Sigmoid colon (tissue), 3 donors: ENCODE data around the gene ITPR1.

Experiments
- POLR2A ChIP-seq, 2 donors: fragments of 450-650 bp; IDR thresholded peaks; one replicate each; pipeline ENCODE4 v1.6.1; 2016; ENCODE audit warnings: antibody characterized with exemption in 2 of 2, mild to moderate bottlenecking in 2 of 2, moderate library complexity in 2 of 2
- TF ChIP-seq, protein P1 (sequence below), 4 experiments: fragments of 450-650 bp in 3 of 4; fragments of 200-600 bp in 1 of 4; IDR thresholded peaks; one replicate each; pipeline ENCODE4 v1.5.1; 2016 to 2019; ENCODE audit warnings: antibody characterized with exemption in 4 of 4, mild to moderate bottlenecking in 3 of 4, moderate library complexity in 2 of 4

- TF ChIP-seq, protein P1, sequence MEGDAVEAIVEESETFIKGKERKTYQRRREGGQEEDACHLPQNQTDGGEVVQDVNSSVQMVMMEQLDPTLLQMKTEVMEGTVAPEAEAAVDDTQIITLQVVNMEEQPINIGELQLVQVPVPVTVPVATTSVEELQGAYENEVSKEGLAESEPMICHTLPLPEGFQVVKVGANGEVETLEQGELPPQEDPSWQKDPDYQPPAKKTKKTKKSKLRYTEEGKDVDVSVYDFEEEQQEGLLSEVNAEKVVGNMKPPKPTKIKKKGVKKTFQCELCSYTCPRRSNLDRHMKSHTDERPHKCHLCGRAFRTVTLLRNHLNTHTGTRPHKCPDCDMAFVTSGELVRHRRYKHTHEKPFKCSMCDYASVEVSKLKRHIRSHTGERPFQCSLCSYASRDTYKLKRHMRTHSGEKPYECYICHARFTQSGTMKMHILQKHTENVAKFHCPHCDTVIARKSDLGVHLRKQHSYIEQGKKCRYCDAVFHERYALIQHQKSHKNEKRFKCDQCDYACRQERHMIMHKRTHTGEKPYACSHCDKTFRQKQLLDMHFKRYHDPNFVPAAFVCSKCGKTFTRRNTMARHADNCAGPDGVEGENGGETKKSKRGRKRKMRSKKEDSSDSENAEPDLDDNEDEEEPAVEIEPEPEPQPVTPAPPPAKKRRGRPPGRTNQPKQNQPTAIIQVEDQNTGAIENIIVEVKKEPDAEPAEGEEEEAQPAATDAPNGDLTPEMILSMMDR (IDR thresholded peaks at IDR 0.05): no peak
- TF ChIP-seq POLR2A (IDR thresholded peaks at IDR 0.05): no peak
These were observed 5.3 kb downstream of the ITPR1 start for GRCh38 chr3:4498446-4498845.
